ENCODE data around the gene OR10H4.
"Not testable (repeated sequence)": the region's sequence is repeated elsewhere in the genome, so short reads cannot be mapped to it uniquely, and the experiment has no call there.

The OR10H4 gene

DNA sequence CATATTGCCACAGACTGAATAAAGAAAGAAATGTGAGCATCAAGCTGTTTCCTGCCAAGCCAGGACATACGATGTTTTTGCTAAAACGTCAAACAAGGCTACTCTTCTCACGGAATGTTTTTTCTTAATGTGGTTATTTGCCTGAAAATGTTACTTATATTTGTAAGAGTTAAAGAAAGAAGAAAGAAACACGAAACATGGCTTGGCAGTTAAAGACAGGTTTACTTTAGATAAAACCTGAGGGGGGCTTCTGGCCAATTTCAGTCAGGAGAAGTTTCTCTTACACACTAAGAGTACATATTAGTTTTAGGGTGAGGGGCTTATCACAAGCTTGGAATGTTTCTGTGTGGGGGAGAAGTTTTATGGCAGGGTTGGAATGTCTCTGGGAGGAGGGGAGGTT, 4.4 kb upstream of the OR10H4 start:
- DNase-seq (ENCODE audit: low read depth), result no peak

DNA sequence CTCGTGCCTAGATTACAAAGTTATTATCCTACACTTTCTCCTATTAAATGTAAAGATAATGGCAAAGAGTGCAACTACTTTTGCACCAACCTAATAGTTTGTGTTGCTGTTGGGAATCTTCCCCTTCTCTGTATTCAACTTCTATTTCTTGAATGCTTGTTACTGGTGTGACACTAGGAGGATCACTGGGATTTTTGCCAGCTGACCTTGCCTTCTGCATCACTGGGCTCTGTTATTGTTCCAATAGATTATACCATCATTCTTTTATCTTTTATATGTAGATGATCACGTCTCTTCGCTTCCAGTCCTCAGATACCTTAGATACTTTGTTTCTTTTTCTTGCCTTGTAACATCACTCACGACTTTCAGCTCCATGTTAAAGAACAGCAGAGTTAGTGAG, 3.5 kb upstream of the OR10H4 start:
- DNase-seq (ENCODE audit: low read depth), result no peak

DNA sequence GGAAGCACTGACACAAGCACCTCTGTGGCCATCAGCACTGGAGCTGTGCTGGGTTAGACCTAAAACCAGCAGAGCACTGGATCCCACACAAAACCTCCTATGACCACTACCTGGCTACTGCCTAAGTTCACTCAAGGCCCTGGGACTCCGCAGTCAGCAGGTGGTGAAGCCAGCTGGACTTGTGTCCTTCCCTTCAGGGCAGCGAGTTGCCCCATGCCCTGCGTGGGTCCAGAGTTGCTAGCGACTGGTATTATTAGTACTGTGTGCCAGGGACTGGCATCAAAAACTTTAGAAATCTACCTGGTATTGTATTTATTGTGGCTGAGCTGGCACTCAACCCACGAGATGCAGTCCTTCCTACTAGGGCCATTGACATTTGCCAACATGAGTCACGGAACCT, 6.0 kb downstream of the OR10H4 start:
- no peak for DNase-seq (ENCODE audit: low read depth)

DNA sequence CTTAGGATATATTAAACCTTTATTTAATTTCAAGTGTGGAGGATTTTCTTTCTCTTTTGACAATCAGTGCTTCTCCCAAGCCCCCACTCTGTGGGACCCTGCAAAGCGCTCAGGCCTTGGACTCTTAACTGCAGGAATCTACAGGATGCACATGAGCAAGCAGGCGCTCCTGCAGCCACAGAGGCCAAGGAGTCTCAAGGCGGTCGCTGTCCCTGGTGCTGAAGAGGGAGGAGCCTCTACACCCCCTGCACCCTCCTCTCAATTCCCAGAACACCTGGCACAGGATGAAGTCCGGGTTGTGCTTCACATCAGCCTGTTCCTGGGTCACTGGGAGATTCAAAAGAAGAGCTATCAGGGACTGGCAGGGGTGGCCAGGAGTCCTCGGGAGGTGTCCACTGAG, 13.5 kb downstream of the OR10H4 start:
- no peak for DNase-seq (ENCODE audit: low read depth)

DNA sequence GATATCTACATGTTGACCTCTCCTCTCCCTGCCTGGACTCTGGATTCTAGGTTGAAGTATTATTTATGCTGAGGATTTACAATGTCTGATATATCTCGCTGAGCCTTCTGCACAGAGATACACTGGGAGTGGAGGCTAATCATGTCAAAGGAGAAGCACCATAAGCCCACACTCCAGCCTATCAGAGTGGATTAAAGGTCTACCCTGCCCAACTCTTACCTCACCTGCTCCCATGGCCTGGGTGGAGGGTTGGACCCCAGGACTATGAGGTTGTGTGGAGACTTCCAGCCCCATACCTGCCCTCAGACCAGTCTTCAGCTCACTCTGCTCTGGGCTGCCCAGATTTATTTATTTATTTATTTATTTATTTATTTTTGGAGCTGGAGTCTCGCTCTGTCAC, 15.4 kb downstream of the OR10H4 start:
- DNase-seq (ENCODE audit: low read depth), result no peak

DNA sequence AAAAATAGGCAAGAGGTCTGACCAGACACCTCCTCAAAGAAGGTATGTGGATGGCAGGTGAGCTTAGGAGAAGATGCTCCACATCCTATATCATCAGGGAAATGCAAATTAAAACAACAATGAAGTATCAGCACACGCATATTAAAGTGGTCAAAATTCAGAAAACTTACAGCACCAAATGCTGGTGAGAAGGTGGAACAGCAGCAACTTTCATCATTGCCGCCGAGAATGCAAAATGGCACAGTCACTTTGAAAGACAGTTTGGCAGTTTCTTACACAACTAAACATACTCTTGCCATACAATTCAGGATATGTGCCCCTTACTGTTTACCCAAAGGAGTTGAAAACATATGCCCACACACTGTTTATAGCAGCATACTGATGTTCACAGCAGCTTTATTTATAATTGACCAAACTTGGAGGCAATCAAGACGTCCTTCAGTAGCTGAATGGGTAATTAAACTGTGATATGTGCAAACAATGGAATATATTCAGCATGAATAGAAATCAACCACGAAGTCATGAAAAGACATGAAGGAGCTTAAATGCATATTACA, 22.5 kb downstream of the OR10H4 start:
- DNase-seq (ENCODE audit: low read depth), result no peak

DNA sequence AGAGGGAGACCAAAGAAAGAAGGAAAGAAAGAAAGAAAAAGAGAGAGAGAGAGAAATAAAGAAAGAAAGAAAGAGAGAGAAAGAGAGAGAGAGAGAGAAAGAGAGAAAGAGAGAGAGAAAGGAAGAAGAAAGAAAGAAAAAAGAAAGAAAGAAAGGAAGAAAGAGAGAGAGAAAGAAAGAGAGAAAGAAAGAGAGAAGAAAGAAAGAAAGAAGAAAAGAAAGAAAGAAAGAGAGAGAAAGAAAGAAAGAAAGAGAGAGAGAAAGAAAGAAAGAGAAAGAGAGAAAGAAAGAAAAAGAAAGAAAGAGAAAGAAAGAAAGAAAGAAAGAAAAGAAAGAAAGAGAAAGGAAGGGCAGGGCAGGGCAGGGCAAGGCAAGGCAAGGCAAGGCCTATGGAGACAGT, 23.2 kb downstream of the OR10H4 start:
- not testable (repeated sequence) for DNase-seq (ENCODE audit: low read depth)

DNA sequence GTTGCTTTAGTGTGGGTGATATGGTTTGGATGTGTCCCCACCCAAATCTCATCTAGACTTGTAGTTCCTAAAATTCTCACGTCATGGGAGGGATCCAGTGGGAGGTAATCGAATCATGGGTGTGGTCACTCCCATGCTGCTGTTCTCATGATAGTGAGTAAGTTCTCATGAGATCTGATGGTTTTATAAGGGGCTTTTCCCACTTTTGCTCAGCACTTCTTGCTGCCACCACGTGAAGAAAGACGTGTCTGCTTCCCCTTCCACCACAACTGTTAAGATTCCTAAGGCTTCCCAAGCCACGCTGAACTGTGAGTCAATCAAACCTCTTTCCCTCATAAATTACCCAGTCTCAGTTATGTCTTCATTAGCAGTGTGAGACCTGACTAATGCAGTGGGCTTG, 26.0 kb downstream of the OR10H4 start:
- DNase-seq (ENCODE audit: low read depth), result no peak

DNA sequence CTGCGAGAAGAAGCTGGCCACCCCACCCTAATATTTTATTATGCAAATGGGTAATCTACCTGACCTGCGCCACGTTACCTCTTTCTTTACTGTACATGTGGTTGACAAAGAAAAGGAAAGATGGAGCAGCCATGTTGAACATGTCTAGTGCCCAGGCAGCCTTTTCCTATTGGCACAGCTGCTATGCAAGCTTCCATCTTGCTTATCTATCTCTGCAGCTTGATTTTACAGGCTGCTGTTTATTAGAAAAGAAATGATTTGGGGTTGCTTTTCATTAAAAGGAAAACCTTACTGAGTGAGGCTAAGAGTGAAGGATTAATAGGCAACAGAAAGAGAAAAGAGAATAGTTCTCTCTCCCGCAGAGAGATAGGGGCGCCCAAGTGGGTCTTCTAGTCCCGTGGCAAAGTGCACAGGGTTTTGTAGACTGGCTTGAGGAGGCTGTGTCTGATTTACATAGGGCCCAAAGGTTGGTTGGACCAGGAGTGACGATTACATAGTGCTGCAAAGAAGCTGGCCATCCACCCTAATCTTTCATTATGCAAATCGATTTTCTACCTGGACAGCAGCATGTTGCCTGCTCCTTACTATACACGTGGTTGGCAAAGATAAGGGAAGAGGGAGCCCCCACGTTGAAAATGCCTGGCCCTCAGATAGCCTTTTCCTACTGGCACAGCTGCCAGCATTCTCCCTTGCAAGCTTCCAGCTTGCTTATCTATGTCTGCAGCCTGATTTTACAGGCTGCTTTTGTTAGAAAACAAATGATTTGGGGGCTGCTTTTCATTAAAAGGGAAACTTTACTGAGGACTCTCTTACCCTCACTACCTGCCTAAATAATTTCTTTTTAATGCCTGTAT, 28.3 kb downstream of the OR10H4 start:
- no peak for DNase-seq (ENCODE audit: low read depth)

DNA sequence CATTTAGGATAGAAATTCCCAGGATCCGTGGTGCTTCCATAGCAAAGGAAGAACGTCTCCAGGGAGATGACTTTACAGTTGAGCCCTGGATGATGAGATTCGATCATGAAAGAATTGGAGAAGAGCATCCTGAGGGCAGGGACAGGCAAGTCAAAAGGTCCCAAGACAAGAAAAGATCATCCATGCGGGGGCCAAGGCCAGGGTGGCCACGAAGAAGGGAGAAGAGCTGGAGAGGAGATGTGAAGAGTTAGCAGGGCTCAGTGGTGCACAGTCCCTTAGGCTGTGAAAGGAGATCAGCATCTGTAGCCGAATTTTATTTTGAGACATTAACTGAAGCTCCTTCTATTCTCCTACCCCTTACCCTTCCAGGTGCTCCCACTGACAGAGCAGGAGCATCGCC, 28.9 kb downstream of the OR10H4 start:
- no peak for DNase-seq (ENCODE audit: low read depth)

DNA sequence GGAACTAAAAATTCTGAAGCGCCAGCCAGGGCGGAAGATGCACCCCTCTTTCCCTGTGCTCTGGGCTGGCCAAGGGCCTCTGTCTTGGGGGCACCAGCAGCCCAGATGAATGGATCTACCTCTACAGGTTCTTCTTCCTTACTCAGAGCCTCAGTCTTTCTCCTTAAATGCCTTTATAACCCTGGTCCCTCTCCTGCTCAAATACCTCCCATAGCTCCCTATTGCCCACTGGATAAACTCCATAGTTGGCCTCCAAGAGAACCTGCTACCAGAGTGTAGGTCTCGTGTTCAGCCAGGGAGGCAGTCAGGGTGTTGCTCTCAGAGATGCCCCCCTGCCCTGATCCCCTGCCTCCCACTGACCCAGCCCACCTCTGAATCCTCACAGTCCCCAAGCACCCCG, 30.5 kb downstream of the OR10H4 start:
- DNase-seq (ENCODE audit: low read depth), result no peak

DNA sequence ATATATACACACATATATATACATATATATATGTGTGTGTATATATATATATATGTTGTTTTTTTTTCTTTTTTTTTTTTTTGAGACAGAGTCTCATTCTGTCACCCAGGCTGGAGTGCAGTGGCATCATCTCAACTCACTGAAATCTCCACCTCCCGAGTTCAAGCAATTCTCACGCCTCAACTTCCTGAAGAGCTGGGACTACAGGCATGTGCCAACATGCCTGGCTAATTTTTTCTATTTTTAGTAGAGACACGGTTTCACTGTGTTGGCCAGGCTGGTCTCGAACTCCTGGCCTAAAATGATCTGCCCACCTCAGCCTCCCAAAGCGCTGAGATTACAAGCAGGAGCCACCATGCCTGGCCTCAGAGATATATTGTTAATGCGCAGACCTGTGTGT, 37.0 kb downstream of the OR10H4 start:
- DNase-seq (ENCODE audit: low read depth), result not testable (repeated sequence)

DNA sequence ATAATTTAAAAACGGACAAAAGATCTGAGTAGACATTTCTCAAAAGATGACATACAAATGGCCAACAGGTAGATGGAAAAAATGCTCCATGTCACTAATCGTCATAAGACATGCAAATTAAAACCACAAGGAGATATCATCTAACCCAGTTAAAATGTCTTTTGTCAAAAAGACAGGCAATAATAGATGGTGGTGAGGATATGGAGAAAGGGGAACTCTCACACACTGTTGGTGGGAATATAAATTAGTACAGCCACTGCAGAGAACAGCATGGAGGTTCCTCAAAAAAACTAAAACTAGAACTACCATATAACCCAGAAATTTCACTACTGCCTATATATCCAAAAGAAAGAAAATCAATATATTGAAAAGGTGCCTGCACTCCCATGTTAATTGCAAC, 37.9 kb downstream of the OR10H4 start:
- no peak for DNase-seq (ENCODE audit: low read depth)

DNA sequence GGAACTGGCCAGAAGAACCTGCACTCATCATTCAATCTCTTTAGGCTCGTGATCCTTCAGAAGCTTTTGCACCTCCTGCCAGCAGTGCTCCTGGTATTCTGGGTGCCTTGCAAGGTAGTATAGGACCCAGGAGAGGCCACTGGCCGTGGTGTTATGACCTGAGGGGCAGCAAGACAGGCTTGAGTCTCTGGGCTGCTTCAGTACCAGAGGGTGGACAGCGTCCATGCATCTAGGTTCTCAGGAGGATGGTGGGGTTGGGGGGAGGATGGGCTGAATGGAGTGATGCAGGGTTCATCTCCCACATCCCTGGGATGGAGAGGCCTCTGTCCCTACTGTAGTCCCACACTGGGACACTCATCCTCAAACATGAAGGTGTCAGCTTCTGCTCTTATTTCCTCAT, 41.1 kb downstream of the OR10H4 start:
- DNase-seq (ENCODE audit: low read depth), result no peak

DNA sequence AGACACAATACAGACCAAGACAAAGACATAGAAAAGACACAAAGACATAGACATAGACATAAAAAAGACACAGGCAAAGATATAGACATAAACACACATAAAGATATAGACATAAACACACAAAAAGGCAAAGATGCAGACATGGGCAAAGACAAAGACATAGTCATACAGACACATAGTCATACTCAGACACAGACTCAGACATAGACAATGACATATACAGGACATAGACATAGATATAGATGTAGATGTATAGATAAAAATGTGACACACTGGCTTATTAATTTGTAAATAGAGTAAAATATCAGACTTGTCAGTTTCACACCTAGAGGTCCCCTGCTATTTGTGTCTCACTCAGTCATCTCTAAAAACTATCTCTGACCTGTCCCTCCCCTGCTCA, 42.8 kb downstream of the OR10H4 start:
- DNase-seq (ENCODE audit: low read depth), result no peak

DNA sequence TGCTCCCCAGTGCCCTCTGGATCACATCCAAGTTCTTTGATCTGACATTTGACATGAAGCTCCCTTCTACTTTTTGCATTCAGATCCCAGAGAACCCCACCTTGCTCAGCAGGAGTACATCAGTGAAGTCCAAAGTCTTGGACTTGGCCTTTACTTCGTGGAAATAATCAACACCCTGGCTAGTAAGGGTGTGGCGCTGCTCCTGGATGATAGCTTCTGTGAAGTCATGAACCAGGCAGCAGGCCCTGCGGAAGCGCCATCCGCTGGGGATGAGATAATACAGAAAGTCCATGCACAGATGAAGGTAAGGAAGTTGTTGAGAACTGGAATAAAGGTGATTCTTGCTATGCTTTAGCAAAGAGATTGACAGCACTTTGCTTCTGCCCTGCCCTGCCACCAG, 43.2 kb downstream of the OR10H4 start:
- no peak for DNase-seq (ENCODE audit: low read depth)

DNA sequence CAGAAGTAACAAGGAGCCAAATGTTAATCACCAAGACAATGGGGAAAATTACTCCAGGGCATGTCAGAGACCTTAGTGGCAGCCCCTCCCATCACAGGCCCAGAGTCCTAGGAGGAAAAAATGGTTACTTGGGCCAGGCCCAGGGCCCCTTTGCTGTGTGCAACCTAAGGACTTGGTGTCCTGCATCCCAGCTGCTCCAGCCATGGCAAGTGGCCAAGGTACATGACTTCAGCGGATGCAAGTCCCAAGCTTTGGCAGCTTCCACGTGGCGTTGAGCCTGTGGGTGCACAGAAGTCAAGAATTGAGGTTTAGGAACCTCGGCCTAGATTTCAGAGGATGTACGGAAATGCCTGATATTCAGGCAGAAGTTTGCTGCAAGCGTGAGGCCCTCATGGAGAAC, 46.7 kb downstream of the OR10H4 start:
- no peak for DNase-seq (ENCODE audit: low read depth)

DNA sequence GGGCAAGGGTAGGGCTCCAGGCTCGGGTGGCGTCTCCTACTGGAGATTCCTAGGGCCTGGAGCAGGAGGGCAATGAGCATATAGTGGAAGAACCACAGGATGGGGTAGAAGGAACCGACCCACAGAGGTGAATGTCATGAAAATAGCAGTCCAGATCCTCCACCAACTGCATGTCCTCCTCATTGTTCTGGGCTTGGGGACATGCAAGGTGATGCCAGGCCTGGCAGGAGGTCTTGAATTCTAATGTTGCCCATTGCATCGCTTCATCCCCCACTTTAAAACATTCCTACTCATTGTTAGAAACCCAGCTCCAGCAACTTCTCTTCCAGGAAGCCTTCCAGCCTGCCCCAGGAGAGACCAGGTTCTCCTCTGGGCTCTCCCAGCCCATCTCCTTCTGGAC, 49.4 kb downstream of the OR10H4 start:
- no peak for DNase-seq (ENCODE audit: low read depth)
